Lung (tissue), 12 donors: ENCODE results near the gene CABLES1. TPM values are rescaled to one million over a fixed set of nuclear protein-coding genes. Genes with fewer than 3 reads are reported as not detected.

Experiments used
- ATAC-seq: fragments of 200-7000 bp; cut with Tn5 transposase; one replicate; pipeline ENCODE4 v1.9.1; 2020; ENCODE audit warnings: moderate number of reproducible peaks; ENCODE audit not compliant: insufficient read depth, low FRiP score
- DNase-seq, 3 donors: peaks; one replicate each; pipeline ENCODE4 v3.0.0-alpha.2; 2013 to 2017
- H3K27ac ChIP-seq, 2 donors: one replicate each; pipeline ENCODE4 v1.5.1; 2013; ENCODE audit warnings: mild to moderate bottlenecking in 2 of 2, moderate library complexity in 2 of 2, control low read depth in 1 of 2, inconsistent platforms in 1 of 2, low read depth in 1 of 2, low read length in 1 of 2
- H3K27me3 ChIP-seq, 3 donors: one replicate each; pipeline ENCODE4 v1.5.1; 2013; ENCODE audit warnings: low read length in 2 of 3; ENCODE audit not compliant: control insufficient read depth in 3 of 3, insufficient read depth in 3 of 3
- H3K36me3 ChIP-seq, 4 donors: one replicate each; pipeline ENCODE4 v1.5.1; 2013; ENCODE audit warnings: low read length in 4 of 4, mild to moderate bottlenecking in 1 of 4, moderate library complexity in 1 of 4; ENCODE audit not compliant: control insufficient read depth in 4 of 4, insufficient read depth in 4 of 4
- H3K4me1 ChIP-seq, 5 donors: one replicate each; pipeline ENCODE4 v1.5.1; 2013; ENCODE audit warnings: low read length in 5 of 5, mild to moderate bottlenecking in 2 of 5, moderate library complexity in 1 of 5; ENCODE audit not compliant: control insufficient read depth in 5 of 5, insufficient read depth in 5 of 5
- H3K4me3 ChIP-seq: one replicate; pipeline ENCODE4 v1.5.1; 2013; ENCODE audit warnings: mild to moderate bottlenecking, control low read depth, moderate library complexity
- H3K9ac ChIP-seq, 2 donors: one replicate each; pipeline ENCODE4 v1.5.1; 2013; ENCODE audit warnings: low read length in 2 of 2, control low read depth in 1 of 2; ENCODE audit not compliant: insufficient read depth in 1 of 2
- H3K9me3 ChIP-seq, 4 donors: one replicate each; pipeline ENCODE4 v1.5.1; 2013; ENCODE audit warnings: low read length in 3 of 4, mild to moderate bottlenecking in 1 of 4, moderate library complexity in 1 of 4; ENCODE audit not compliant: control insufficient read depth in 4 of 4, insufficient read depth in 3 of 4
- CTCF ChIP-seq: IDR thresholded peaks from 2 replicates; pipeline ENCODE4 v1.5.1; 2012; ENCODE audit warnings: mild to moderate bottlenecking; ENCODE audit errors: control extremely low read depth, extremely low read depth
- WGBS, 2 donors: extraction: QIAGEN DNeasy Blood & Tissue Kit; methylation state at CpG; one replicate each; pipeline ENCODE4 v1.1.7; 2013; 5-methylcytosine and 5-hydroxymethylcytosine counted together
- polyA plus RNA-seq, 2 donors: library from polyadenylated mRNA; stranded (reverse); fragments of 200-250 nt; gene quantifications; one replicate each; pipeline ENCODE4 v1.2.1, GENCODE V29; 2013
- total RNA-seq, 2 donors: library from RNA; depleted of rRNA in 1 of 2; stranded (reverse); fragments of >200 nt in 1 of 2; gene quantifications; one replicate each; pipeline ENCODE4 v1.2.1, GENCODE V29; 2014 to 2021
- donor health status: control.
- donor health status: control.
- donor health status: Bipolar disorder and iron deficiency.
- donor health status: healthy.
- donor health status: DM: yes; HTN: yes; CAD: no.

Gene CABLES1
- total and polyA plus RNA-seq, 4 donors, result 4.2 to 32.6 (median 14.7) TPM

- DNase-seq (no peak), ATAC-seq (no peak)
- Histone ChIP-seq H3K27ac (no peak overlapping the region), H3K27me3 (no peaks in the 10 kb centered on the region), H3K4me3 (no peak overlapping the region), H3K9ac (no peak overlapping the region), H3K36me3 (no peaks in the 10 kb centered on the region), H3K4me1 (peaks cover 0 to 6% (median 0%) of the 10 kb centered on the region in 5 donors), H3K9me3 (no peaks in the 10 kb centered on the region)
- TF ChIP-seq CTCF, result no peak
- WGBS, 2 donors, result 70 to 72% methylated on average over 11 of the region's 11 CpGs
These were observed 8.8 kb upstream of the CABLES1 start for GRCh38 chr18:23126376-23127056.

GRCh38 chr18:23127090-23127489 is 8.2 kb upstream of the CABLES1 start:
- ATAC-seq (no peak), DNase-seq (no peak)
- H3K27ac ChIP-seq, result no peak overlapping the region
- no peak overlapping the region for H3K9ac ChIP-seq
- H3K4me3 ChIP-seq, result no peak overlapping the region
- no peaks in the 10 kb centered on the region for H3K27me3 ChIP-seq
- no peak for TF ChIP-seq CTCF
- H3K36me3 ChIP-seq, result no peaks in the 10 kb centered on the region
- peaks cover 0 to 6% (median 0%) of the 10 kb centered on the region in 5 donors for H3K4me1 ChIP-seq
- no peaks in the 10 kb centered on the region for H3K9me3 ChIP-seq
- 58 to 71% methylated on average over 6 of the region's 6 CpGs for WGBS, 2 donors

- Histone ChIP-seq H3K4me3 (no peak overlapping the region), H3K27me3 (no peaks in the 10 kb centered on the region), H3K4me1 (peaks cover 0 to 7% (median 0%) of the 10 kb centered on the region in 5 donors), H3K9me3 (no peaks in the 10 kb centered on the region), H3K9ac (no peak overlapping the region), H3K36me3 (no peaks in the 10 kb centered on the region), H3K27ac (no peak overlapping the region)
- WGBS, 2 donors, result 77 to 81% methylated on average over 6 to 7 of the region's 8 CpGs
- no peak for TF ChIP-seq CTCF
- DNase-seq, result no peak
- ATAC-seq, result no peak
These were observed 5.8 kb upstream of the CABLES1 start for GRCh38 chr18:23129355-23130002.
